Cardiac muscle cell (in vitro differentiated cells and primary cell): ENCODE measurements around the gene RPL12. TPM values are rescaled to one million over a fixed set of nuclear protein-coding genes. Genes with fewer than 3 reads are reported as not detected.

ENCODE experiments used
- DNase-seq, 2 donors: peaks; one replicate each; pipeline versions ENCODE4 v3.0.0 to v3.0.0-alpha.2; 2010 to 2017; ENCODE audit warnings: low read depth in 1 of 2, low spot score in 1 of 2
- H3K27ac ChIP-seq: fragments of 200-600 bp; sonication (generic); 2 replicates; pipeline ENCODE4 v1.5.1; 2016
- H3K27me3 ChIP-seq: fragments of 200-600 bp; sonication (generic); 2 replicates; pipeline ENCODE4 v1.6.0; 2016; ENCODE audit warnings: control low read depth
- H3K36me3 ChIP-seq: fragments of 200-600 bp; sonication (generic); 2 replicates; pipeline ENCODE4 v1.5.1; 2016; ENCODE audit warnings: control low read depth
- H3K4me1 ChIP-seq: fragments of 200-600 bp; sonication (generic); 2 replicates; pipeline ENCODE4 v1.8.1; 2017; ENCODE audit warnings: low read depth, mild to moderate bottlenecking, mixed run types
- H3K4me3 ChIP-seq: fragments of 200-600 bp; sonication (generic); 2 replicates; pipeline ENCODE4 v1.5.1; 2016; ENCODE audit warnings: mild to moderate bottlenecking
- H3K9me3 ChIP-seq: fragments of 200-600 bp; sonication (generic); 2 replicates; pipeline ENCODE4 v1.5.1; 2017; ENCODE audit warnings: low read depth, mild to moderate bottlenecking, control low read depth
- polyA plus RNA-seq: library from polyadenylated mRNA; unstranded; fragments of >200 nt; fragmentation: Nextera tagmentation; extraction: Ambion mirVana; gene quantifications from 2 replicates; pipeline ENCODE4 v1.2.1, GENCODE V29; 2016
- total RNA-seq: library from RNA; depleted of rRNA; stranded (reverse); fragments of >200 nt; gene quantifications from 2 replicates; pipeline ENCODE4 v1.2.3, GENCODE V29; 2016
- TF ChIP-seq, protein P1 (sequence below): IDR thresholded peaks from 2 replicates; pipeline ENCODE4 v1.5.1; 2012; ENCODE audit warnings: low read depth, mild to moderate bottlenecking, low read length

Gene RPL12
- total and polyA plus RNA-seq, 2 experiments from 2014 or later, result 335 to 1,318 TPM

DNA sequence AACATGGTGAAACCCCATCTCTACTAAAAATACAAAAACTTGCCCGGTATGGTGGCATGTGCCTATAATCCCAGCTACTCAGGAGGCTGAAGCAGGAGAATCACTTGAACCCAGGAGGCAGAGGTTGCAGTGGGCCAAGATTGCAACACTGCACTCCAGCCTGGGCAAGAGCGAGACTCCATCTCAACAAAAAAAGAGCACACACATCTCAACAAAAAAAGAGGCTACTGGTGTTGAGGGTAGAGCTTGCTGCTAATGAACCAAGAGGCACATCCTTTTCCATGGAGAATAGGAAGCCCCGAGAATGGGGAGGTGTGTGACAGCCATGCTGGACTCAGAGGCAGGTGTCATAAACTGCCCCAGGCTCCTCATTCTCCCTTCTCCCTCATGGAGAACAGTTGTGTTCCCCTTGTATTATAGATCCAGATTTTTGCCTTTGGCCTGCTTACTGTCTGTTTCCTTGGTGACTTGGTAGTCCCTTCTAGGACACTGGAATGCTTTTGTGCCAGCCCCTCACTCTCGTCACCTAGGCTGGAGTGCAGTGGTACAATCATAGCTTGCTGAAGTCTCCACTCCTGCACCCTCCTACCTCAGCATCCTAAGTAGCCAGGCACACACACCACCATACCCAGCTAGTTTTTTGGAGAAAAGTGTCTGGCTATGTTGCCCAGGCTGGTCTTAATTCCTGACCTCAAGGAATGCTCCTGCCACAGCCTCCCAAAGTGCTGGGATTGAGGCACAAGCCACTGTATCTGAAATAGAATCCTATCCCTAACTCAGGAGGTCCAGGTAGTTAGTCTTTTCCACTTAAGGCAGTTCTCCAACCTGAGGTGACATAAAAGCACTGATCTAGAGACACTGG, 5.1 kb downstream of the RPL12 start:
- no peak for DNase-seq
- no peaks in the 10 kb centered on the region for H3K27me3 ChIP-seq
- no peaks in the 10 kb centered on the region for H3K9me3 ChIP-seq
- TF ChIP-seq, protein P1, sequence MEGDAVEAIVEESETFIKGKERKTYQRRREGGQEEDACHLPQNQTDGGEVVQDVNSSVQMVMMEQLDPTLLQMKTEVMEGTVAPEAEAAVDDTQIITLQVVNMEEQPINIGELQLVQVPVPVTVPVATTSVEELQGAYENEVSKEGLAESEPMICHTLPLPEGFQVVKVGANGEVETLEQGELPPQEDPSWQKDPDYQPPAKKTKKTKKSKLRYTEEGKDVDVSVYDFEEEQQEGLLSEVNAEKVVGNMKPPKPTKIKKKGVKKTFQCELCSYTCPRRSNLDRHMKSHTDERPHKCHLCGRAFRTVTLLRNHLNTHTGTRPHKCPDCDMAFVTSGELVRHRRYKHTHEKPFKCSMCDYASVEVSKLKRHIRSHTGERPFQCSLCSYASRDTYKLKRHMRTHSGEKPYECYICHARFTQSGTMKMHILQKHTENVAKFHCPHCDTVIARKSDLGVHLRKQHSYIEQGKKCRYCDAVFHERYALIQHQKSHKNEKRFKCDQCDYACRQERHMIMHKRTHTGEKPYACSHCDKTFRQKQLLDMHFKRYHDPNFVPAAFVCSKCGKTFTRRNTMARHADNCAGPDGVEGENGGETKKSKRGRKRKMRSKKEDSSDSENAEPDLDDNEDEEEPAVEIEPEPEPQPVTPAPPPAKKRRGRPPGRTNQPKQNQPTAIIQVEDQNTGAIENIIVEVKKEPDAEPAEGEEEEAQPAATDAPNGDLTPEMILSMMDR, result no peak
- no peak overlapping the region for H3K4me3 ChIP-seq
- no peak overlapping the region for H3K27ac ChIP-seq
- H3K36me3 ChIP-seq, result peaks cover 61% of the 10 kb centered on the region
- peaks cover 15% of the 10 kb centered on the region for H3K4me1 ChIP-seq

DNA sequence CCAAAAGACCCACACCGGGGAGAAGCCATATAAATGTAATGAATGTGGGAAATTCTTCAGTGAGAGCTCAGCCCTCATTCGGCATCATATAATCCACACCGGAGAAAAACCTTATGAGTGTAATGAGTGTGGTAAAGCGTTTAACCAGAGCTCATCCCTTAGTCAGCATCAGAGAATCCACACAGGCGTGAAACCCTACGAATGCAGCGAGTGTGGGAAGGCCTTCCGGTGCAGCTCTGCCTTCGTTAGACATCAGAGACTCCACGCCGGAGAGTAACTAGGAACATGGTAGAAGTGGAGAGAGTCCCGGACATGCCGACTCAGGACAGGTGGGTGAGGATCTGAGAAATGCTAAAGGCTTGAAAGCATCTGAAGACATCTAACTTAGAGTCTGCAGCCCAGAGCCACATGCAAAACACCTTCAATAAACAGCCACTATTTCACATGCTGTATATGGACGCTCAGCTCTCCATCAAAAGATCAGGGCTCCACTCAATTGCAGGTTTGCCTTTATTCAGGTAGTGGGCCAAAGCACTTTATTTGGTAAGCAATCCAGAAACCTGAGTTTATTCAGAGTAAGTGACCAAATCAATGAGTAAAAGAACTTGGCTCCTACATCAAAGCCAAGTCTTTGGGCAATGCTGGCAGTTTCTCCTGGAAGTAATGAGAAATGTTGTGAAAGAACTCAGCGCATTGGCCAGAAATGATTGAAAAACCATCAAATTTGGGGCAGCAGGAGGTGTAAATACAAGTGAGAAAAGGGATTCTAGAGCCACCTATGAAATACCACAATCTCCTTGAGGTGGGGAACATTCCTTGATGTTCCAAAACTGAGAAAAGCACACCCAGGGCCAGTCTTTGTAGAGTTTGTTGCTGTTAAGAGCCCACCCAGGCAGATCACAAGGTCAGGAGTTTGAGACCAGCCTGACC, 6.0 kb downstream of the RPL12 start:
- Histone ChIP-seq H3K27ac (no peak overlapping the region), H3K27me3 (no peaks in the 10 kb centered on the region), H3K4me3 (no peak overlapping the region), H3K36me3 (peaks cover 63% of the 10 kb centered on the region), H3K4me1 (peaks cover 13% of the 10 kb centered on the region), H3K9me3 (no peaks in the 10 kb centered on the region)
- TF ChIP-seq, protein P1, result no peak
- DNase-seq, result peak in 1 of 2 donors; percentile 39

DNA sequence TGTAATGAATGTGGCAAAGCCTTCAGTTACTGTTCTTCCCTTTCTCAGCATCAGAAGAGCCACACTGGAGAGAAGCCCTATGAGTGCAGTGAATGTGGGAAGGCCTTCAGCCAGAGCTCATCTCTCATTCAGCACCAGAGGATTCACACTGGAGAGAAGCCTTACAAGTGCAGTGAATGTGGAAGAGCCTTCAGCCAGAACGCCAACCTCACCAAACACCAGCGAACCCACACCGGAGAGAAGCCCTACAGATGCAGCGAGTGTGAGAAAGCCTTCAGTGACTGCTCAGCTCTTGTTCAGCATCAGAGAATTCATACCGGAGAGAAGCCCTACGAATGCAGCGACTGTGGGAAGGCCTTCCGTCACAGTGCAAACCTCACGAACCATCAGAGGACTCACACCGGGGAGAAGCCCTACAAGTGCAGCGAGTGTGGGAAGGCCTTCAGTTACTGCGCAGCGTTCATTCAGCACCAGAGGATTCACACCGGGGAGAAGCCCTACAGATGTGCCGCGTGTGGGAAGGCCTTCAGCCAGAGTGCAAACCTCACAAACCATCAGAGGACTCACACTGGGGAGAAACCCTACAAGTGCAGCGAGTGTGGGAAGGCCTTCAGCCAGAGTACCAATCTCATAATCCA, 6.8 kb downstream of the RPL12 start:
- Histone ChIP-seq H3K27ac (no peak overlapping the region), H3K36me3 (peaks cover 61% of the 10 kb centered on the region), H3K9me3 (no peaks in the 10 kb centered on the region), H3K4me1 (peaks cover 5% of the 10 kb centered on the region), H3K4me3 (no peak overlapping the region), H3K27me3 (no peaks in the 10 kb centered on the region)
- TF ChIP-seq, protein P1, result no peak
- no peak for DNase-seq

DNA sequence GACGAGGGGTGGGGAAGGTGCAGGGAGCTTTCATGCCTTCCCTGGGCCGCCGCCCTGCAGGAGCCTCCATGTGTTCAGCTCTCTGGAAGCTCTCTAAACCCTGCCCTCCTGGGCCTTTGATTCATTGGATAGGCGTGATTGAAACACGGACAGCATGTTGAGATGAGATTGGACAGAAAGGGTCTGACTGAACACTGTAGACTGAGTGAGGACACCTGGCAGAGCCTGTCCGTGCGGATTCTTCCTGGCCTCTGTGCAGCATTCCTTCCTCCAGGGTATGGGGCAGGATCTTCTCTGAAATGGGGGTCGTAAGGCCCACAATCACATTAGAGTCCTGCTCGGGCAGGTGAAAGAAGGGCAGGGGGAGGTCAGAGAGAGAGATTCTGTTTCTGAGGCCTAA, 12.8 kb downstream of the RPL12 start:
- H3K27ac ChIP-seq, result no peak overlapping the region
- H3K9me3 ChIP-seq, result no peaks in the 10 kb centered on the region
- TF ChIP-seq, protein P1, result no peak
- peaks cover 61% of the 10 kb centered on the region for H3K36me3 ChIP-seq
- no peak overlapping the region for H3K4me3 ChIP-seq
- H3K27me3 ChIP-seq, result no peaks in the 10 kb centered on the region
- DNase-seq, result no peak
- no peaks in the 10 kb centered on the region for H3K4me1 ChIP-seq
